IMR-90 (cell line): ENCODE measurements around the gene MMP23B.

Experiments used
- BHLHE40 ChIP-seq: fragments of 150-350 bp; IDR thresholded peaks from 2 replicates; pipeline ENCODE4 v1.6.1; 2016; ENCODE audit warnings: mild to moderate bottlenecking, low read depth, low read length
- CEBPB ChIP-seq: IDR thresholded peaks from 2 replicates; pipeline ENCODE4 v1.6.1; 2012; ENCODE audit warnings: low read depth, low read length, improper control_type of control experiment
- MAZ ChIP-seq: IDR thresholded peaks from 2 replicates; pipeline ENCODE4 v1.6.1; 2012; ENCODE audit warnings: low read depth, mild to moderate bottlenecking, low read length, improper control_type of control experiment, moderate library complexity, borderline replicate concordance
- MXI1 ChIP-seq: IDR thresholded peaks from 2 replicates; pipeline ENCODE4 v1.6.1; 2012; ENCODE audit warnings: low read depth, mild to moderate bottlenecking, low read length, moderate library complexity, borderline replicate concordance
- NFE2L2 ChIP-seq: fragments of 150-350 bp; IDR thresholded peaks from 2 replicates; pipeline ENCODE4 v1.6.1; 2016; ENCODE audit warnings: low read depth, mild to moderate bottlenecking, low read length
- POLR2A ChIP-seq: IDR thresholded peaks from 2 replicates; pipeline ENCODE4 v1.6.1; 2012; ENCODE audit warnings: mild to moderate bottlenecking, low read depth, low read length
- RAD21 ChIP-seq: IDR thresholded peaks from 2 replicates; pipeline ENCODE4 v1.6.1; 2012; ENCODE audit warnings: low read length, improper control_type of control experiment
- RCOR1 ChIP-seq: IDR thresholded peaks from 2 replicates; pipeline ENCODE4 v1.6.1; 2012; ENCODE audit warnings: mild to moderate bottlenecking, low read length, improper control_type of control experiment; ENCODE audit not compliant: insufficient replicate concordance
- RFX5 ChIP-seq: IDR thresholded peaks from 2 replicates; pipeline ENCODE4 v1.8.0; 2012; ENCODE audit warnings: low read depth, mild to moderate bottlenecking, low read length, moderate library complexity
- SMC3 ChIP-seq: fragments of 150-350 bp; IDR thresholded peaks from 2 replicates; pipeline ENCODE4 v1.6.1; 2016; ENCODE audit warnings: low read depth, mild to moderate bottlenecking, antibody characterized with exemption, low read length, moderate library complexity
- TF ChIP-seq, protein P1 (sequence below): conservative IDR thresholded peaks from 2 replicates; pipeline ENCODE4 v1.5.1; 2012; ENCODE audit warnings: mild to moderate bottlenecking, low read depth, low read length, improper control_type of control experiment
- TF ChIP-seq, protein P2 (sequence below): fragments of 150-350 bp; IDR thresholded peaks from 2 replicates; pipeline ENCODE4 v1.6.1; 2016; ENCODE audit warnings: low read depth, mild to moderate bottlenecking, low read length, moderate library complexity, borderline replicate concordance
- TF ChIP-seq, protein P3 (sequence below): fragments of 150-350 bp; IDR thresholded peaks from 2 replicates; pipeline ENCODE4 v1.6.1; 2017; ENCODE audit warnings: mild to moderate bottlenecking, antibody characterized with exemption, low read length, low read depth

DNA sequence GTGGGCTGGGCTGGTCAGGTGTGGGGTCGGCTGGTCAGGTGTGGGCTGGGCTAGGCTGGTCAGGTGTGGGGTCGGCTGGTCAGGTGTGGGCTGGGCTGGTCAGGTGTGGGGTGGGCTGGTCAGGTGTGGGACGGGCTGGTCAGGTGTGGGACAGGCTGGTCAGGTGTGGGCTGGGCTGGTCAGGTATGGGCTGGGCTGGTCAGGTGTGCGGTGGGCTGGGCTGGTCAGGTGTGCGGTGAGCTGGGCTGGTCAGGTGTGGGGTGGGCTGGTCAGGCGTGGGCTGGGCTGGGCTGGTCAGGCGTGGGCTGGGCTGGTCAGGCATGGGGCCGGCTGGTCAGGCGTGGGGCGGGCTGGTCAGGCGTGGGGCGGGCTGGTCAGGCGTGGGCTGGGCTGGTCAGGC is 25.7 kb upstream of the MMP23B start:
- TF ChIP-seq, protein P1, sequence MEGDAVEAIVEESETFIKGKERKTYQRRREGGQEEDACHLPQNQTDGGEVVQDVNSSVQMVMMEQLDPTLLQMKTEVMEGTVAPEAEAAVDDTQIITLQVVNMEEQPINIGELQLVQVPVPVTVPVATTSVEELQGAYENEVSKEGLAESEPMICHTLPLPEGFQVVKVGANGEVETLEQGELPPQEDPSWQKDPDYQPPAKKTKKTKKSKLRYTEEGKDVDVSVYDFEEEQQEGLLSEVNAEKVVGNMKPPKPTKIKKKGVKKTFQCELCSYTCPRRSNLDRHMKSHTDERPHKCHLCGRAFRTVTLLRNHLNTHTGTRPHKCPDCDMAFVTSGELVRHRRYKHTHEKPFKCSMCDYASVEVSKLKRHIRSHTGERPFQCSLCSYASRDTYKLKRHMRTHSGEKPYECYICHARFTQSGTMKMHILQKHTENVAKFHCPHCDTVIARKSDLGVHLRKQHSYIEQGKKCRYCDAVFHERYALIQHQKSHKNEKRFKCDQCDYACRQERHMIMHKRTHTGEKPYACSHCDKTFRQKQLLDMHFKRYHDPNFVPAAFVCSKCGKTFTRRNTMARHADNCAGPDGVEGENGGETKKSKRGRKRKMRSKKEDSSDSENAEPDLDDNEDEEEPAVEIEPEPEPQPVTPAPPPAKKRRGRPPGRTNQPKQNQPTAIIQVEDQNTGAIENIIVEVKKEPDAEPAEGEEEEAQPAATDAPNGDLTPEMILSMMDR, result no peak
- TF ChIP-seq CEBPB (no peak), POLR2A (no peak), SMC3 (no peak), BHLHE40 (no peak), MXI1 (no peak), MAZ (no peak), RFX5 (no peak), RAD21 (no peak), NFE2L2 (no peak), RCOR1 (no peak)
- TF ChIP-seq, protein P2, sequence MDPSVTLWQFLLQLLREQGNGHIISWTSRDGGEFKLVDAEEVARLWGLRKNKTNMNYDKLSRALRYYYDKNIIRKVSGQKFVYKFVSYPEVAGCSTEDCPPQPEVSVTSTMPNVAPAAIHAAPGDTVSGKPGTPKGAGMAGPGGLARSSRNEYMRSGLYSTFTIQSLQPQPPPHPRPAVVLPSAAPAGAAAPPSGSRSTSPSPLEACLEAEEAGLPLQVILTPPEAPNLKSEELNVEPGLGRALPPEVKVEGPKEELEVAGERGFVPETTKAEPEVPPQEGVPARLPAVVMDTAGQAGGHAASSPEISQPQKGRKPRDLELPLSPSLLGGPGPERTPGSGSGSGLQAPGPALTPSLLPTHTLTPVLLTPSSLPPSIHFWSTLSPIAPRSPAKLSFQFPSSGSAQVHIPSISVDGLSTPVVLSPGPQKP, result no peak
- TF ChIP-seq, protein P3, sequence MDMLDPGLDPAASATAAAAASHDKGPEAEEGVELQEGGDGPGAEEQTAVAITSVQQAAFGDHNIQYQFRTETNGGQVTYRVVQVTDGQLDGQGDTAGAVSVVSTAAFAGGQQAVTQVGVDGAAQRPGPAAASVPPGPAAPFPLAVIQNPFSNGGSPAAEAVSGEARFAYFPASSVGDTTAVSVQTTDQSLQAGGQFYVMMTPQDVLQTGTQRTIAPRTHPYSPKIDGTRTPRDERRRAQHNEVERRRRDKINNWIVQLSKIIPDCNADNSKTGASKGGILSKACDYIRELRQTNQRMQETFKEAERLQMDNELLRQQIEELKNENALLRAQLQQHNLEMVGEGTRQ, result no peak
